Astrocyte of the spinal cord (primary cell): ENCODE measurements around the gene NFATC3.

Source experiments
- DNase-seq: peaks from one replicate; pipeline ENCODE4 v3.0.0; 2011; ENCODE audit warnings: low read depth, low spot score
- H3K4me3 ChIP-seq: 2 replicates; pipeline ENCODE4 v1.5.1; 2011; ENCODE audit warnings: low read depth, mild to moderate bottlenecking, low read length, moderate library complexity
- in situ Hi-C: cut with HindIII; loops from 2 replicates; pipeline ENCODE4 v1.10.0; 2017; ENCODE audit warnings: low sequenced_read_pairs
- TF ChIP-seq, protein P1 (sequence below): IDR thresholded peaks from 2 replicates; pipeline ENCODE4 v1.5.1; 2012; ENCODE audit warnings: low read depth, mild to moderate bottlenecking, low read length, inconsistent platforms

The NFATC3 gene

DNA sequence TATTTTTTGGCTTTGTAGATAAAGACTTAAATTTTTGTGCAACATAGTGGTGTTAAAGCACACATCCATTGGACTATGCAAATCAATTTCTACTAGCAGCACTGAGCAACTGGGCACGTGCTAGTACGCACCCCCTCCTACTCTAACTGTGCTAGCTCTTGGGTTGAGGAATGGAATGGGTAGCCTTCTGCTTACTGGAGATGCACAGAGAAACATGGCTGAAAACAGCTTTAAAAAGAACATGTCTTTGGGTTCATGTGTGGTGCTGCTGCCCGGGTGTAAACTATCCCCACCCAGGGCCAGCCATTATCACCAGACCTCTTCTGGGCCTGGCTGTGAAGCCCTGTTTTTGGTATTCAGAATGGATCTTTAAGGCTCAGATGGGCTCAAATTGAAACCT, 143.5 kb downstream of the NFATC3 start:
- TF ChIP-seq, protein P1, sequence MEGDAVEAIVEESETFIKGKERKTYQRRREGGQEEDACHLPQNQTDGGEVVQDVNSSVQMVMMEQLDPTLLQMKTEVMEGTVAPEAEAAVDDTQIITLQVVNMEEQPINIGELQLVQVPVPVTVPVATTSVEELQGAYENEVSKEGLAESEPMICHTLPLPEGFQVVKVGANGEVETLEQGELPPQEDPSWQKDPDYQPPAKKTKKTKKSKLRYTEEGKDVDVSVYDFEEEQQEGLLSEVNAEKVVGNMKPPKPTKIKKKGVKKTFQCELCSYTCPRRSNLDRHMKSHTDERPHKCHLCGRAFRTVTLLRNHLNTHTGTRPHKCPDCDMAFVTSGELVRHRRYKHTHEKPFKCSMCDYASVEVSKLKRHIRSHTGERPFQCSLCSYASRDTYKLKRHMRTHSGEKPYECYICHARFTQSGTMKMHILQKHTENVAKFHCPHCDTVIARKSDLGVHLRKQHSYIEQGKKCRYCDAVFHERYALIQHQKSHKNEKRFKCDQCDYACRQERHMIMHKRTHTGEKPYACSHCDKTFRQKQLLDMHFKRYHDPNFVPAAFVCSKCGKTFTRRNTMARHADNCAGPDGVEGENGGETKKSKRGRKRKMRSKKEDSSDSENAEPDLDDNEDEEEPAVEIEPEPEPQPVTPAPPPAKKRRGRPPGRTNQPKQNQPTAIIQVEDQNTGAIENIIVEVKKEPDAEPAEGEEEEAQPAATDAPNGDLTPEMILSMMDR = no peak
- DNase-seq = no peak
- in situ Hi-C loops = no loop called here
- H3K4me3 ChIP-seq = no peak overlapping the region

DNA sequence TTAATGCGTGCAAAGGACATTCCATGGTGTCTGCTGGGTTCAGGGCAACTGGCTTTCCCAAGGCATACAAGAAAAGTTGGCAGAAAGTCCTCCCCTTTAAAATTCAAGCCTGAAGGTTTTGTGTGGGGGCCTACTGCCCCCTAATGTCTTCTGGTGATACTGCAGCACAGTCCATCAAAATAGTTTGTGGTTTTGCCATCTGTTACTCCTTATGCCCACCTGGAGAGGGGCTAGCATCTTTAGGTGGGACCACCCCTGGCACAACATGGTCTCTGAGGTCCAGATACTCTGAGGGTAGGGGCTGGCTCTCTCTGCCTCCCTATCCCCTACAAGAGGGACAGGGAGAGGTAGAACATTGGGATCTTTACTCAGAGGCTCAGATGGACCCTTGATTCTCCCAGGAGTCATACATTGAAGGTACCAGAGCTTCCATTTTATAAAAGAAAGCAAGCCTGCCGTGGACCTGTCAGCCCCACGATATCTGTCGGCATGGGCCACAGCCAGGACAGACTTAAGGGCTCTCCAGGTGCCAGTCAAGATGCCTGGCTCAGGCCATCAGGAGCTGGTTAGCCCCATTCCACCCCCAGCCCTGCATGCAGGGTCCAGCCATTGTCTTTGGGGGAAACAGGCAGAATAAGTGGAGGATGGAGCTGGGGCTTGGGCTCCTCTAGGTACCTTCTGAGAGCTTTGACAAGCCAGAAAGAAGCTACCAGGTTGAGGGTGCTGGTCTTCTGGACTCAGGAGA, 144.4 kb downstream of the NFATC3 start:
- peak; percentile 67 for DNase-seq
- in situ Hi-C loops = no loop called here
- no peak overlapping the region for H3K4me3 ChIP-seq
- TF ChIP-seq, protein P1 = peak; percentile 90

DNA sequence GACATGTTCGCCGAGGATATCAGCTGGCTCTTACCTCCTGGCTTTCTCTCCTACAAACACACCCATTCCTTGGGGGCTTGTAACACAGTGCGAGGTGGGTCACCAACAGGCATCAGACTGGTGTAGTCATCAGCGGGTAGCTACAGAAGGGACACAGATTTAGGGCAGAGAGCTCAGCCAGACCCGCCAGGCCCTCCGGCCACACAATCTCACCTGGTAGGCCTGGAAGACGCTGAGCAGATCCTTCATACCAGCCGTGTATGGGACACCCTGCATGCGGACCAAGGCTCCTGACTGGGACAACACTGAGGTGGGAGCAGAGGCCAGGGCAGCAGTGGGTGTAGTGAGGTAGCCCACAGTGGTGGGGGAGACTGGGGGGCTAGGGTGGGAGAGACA, 145.0 kb downstream of the NFATC3 start:
- TF ChIP-seq, protein P1 = no peak
- no peak overlapping the region for H3K4me3 ChIP-seq
- no peak for DNase-seq
- in situ Hi-C loops = no loop called here

DNA sequence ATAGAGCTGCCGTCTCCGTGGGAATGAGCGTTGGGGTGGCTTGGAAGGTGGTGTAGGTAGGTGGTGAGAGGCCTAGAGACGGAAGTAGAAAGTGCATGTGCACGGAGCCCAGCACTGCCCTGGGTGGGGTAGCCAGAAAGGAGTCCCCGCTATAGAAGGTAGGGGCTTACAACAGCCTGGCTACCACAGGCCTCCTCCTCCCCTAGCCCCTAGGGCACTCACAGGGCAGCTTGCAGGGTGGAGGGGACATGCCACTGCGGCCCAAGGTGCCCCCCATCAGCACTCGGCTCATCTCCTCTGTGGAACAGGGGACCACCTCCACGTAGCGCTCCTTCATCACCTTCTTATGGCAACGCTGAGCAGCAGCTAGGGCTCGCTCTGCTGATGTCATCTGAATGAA, 145.8 kb downstream of the NFATC3 start:
- no peak overlapping the region for H3K4me3 ChIP-seq
- no peak for DNase-seq
- TF ChIP-seq, protein P1 = no peak
- in situ Hi-C loops = no loop called here

DNA sequence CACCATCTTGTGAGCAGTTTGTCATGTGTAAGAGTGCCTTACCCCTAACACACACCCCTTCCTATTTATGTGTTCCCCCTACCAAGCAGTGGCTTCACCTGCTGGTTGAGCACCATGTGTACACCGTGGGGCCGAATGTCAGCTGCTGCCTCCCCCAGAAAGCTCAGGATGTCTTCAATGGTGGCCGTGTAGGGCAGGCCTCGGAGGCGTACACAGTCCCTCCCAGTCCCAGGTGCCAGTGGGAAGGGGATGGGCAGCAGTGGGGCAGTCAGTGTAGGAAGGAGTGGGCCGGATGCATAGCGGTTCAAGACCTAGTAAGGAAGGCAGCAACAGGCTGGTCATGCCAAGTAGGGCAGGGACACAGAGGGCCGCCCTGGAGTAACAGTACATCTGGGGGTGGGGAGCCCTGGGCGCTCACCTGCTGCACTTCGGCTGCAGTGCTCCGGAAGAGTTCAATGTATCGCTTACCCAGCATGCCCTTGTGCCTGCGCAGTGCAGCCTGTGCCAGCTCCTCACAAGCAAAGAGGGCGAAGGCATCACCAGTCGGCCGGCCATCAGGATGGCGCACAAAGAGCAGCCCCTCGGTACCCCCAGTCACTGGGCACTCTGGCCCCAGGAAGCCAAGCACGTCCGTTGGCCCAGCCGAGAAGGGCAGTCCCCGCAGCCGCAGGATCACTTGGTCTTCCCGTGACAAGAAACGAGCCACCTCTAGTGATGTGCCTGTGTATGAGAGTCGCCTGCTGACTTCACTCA, 146.4 kb downstream of the NFATC3 start:
- TF ChIP-seq, protein P1 = no peak
- DNase-seq = no peak
- H3K4me3 ChIP-seq = no peak overlapping the region
- in situ Hi-C loops = no loop called here

DNA sequence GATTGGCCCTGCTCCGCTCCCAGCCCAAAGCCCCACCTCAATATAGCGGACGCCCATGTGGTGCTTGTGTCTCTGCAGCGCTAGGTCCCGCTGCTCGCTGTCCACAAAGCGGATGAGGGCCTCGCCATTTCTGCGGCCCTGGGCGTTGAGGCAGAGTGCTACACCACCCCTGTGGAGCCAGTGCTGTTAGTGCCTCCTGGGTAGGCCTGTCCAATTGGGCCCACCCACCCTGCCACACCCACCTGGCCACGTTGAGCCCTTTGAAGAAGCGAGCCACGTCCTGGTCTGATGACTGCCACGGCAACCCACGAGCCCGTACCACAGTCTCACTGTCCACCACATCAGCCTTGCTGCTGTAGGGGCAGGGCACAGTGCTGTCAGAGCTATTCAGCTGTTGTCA, 147.2 kb downstream of the NFATC3 start:
- in situ Hi-C loops = no loop called here
- no peak for DNase-seq
- TF ChIP-seq, protein P1 = no peak
- H3K4me3 ChIP-seq = no peak overlapping the region
